ENCODE measurements around the gene ZCCHC14. TPM values are rescaled to one million over a fixed set of nuclear protein-coding genes. Genes with fewer than 3 reads are reported as not detected.

ZCCHC14 gene
- total and polyA plus RNA-seq, 2 of the 13 experiments (the other 11 are each of a cell fraction or from before 2014, with no cell fraction given), result 12.4 to 12.5 TPM

GRCh38 chr16:87528690-87529579, 36.1 kb upstream of the ZCCHC14 start:
- intact Hi-C loops (cut with micrococcal nuclease; ENCODE audit: unreplicated experiment), result loop anchor here (1.0 kb wide), 1 partner anchor 36 kb away; the partner anchor contains the start of gene ZCCHC14
- Histone ChIP-seq H3K4me1 (ENCODE audit: insufficient read depth, low read length) (peaks cover 86% of the 10 kb centered on the region), H3K4me3 (replicated peaks in 1 of 3; ENCODE audit: insufficient read depth in 1 of 3, low read depth in 2 of 3, low read length in 3 of 3) (peak overlapping the region; percentile 15 to 63 (median 31); a peak in 5 of 6 replicates), H3K27me3 (ENCODE audit: control insufficient read depth in 1 of 2, insufficient read depth in 2 of 2, low read length in 2 of 2) (no peaks in the 10 kb centered on the region), H3K27ac (ENCODE audit: extremely low read length, insufficient read depth, low read length) (peak overlapping the region; percentile 94), H3K36me3 (replicated peaks in 1 of 2; ENCODE audit: control insufficient read depth in 1 of 2, insufficient read depth in 2 of 2, low read length in 2 of 2) (no peaks in the 10 kb centered on the region), H4K20me1 (ENCODE audit: insufficient read depth, low read length) (no peaks in the 10 kb centered on the region), H3K9ac (ENCODE audit: insufficient read depth, low read depth, low read length) (peak overlapping the region; percentile 74), H2AFZ (ENCODE audit: low read length) (no peak overlapping the region), H3K9me3 (ENCODE audit: low read length) (peaks cover 16% of the 10 kb centered on the region), H3K79me2 (ENCODE audit: insufficient read depth, low read length) (no peaks in the 10 kb centered on the region), H3K4me2 (ENCODE audit: low read depth, low read length) (peak overlapping the region; percentile 97)
- DNase-seq (ENCODE audit: low spot score), result peak; percentile 97
- no TSS peak for BruUV-seq (replicated peaks)
- ATAC-seq, result peak; percentile 94
- in situ Hi-C loops (cut with HindIII; ENCODE audit: extremely low pct_ligation_motif_present, low pct_unique_long_range_greater_than_20kb), result no loop called here
- CTCF ChIA-PET (ENCODE audit: low intra/inter-chr PET ratio, low total read pairs), result no interaction called here
- peak; percentile 100 for FAIRE-seq
- WGBS (ENCODE audit: low lambda C conversion rate), result 18% methylated on average over 9 of the region's 10 CpGs
- POLR2A ChIA-PET, result interaction anchor here (0.8 to 2.1 kb wide), 20 partner anchors 9 to 342 kb away, joined by 3 to 16 read pairs (median 4); partner anchors contain the start of gene FBXO31
- TF ChIP-seq MAX (IDR thresholded peaks at IDR 0.05) (peak; percentile 91), SIN3A (IDR thresholded peaks at IDR 0.05; ENCODE audit: borderline replicate concordance, low read depth, low read length) (peak; percentile 56; the same call in 1 of the 2 replicates), ZNF180 (CRISPR knock-in tag; IDR thresholded peaks at IDR 0.05; ENCODE audit: borderline replicate concordance, low read depth) (no peak), GTF3A (CRISPR knock-in tag; conservative IDR thresholded peaks at IDR 0.05) (no peak), HNRNPK (IDR thresholded peaks at IDR 0.05; ENCODE audit: low read depth, low read length, poor library complexity, severe bottlenecking) (no peak), ZNF292 (CRISPR knock-in tag; IDR thresholded peaks at IDR 0.05; ENCODE audit: borderline replicate concordance, low read depth) (peak; percentile 91; the same call in 1 of the 2 replicates), ZNF616 (CRISPR knock-in tag; IDR thresholded peaks at IDR 0.05; ENCODE audit: low read depth) (peak; percentile 48; the same call in 1 of the 2 replicates), TBL1XR1 (IDR thresholded peaks at IDR 0.05; ENCODE audit: borderline replicate concordance, low read length, partially characterized antibody) (peak; percentile 87), TFDP2 (CRISPR knock-in tag; IDR thresholded peaks at IDR 0.05) (peak; percentile 77; the same call in 1 of the 2 replicates), KAT8 (CRISPR knock-in tag; IDR thresholded peaks at IDR 0.05) (peak; percentile 81), ZNF572 (CRISPR knock-in tag; IDR thresholded peaks at IDR 0.05) (no peak), NR2F1 (CRISPR knock-in tag; IDR thresholded peaks at IDR 0.05) (peak; percentile 98), ZNF281 (CRISPR knock-in tag; IDR thresholded peaks at IDR 0.05; ENCODE audit: borderline replicate concordance) (peak; percentile 63; the same call in 1 of the 2 replicates)

Data from HepG2 (cell line).